Measurements from ENCODE around the gene TWIST2.

Gene TWIST2

DNA sequence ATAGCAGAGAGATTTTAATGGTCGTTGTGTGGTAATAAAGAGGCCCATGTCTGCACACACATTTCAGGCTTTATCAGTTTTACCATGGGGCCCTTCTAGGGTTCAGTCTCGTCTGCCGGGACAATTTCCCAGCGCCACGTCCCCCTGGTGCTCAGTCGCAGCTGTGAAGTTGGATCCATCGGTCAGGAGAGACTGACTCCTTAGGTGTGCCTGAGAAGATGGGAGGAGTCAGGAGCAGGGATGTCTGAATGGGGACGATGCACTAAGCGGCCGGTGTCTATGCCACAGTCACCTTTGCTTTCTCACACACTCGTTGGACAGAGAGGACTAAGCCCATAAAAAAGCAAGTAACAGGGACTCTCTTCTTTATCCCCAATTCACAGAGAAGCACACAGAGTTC lies 71.4 kb downstream of the TWIST2 start:
- Mint-ChIP-seq H3K9me3 (no peaks in the 10 kb centered on the region), H3K4me3 (no peak overlapping the region), H3K27ac (no peak overlapping the region), H3K27me3 (ENCODE audit: low read depth) (no peaks in the 10 kb centered on the region), H3K36me3 (ENCODE audit: low read depth) (no peaks in the 10 kb centered on the region), H3K4me1 (ENCODE audit: low read depth) (no peaks in the 10 kb centered on the region)
- DNase-seq (ENCODE audit: low spot score) = no peak

DNA sequence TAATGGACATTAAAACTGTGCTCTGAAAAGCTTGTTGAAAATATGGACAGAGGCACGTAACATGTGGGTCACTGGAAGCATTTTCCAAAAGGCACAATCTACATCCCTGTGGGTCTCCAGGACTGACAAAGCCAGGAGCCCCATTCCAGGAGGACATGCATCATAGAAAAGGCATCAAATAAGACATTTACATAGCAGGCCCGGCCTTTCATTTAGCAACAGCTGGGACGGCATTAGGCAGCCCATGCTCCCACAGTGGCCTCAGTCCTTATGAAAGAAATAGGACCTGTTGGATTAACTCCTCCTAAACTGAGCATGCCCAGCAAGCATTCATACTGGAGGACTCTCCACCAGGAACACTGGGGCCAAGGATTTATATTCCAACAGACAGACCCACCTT lies 72.2 kb downstream of the TWIST2 start:
- DNase-seq (ENCODE audit: low spot score) = no peak
- Mint-ChIP-seq H3K36me3 (ENCODE audit: low read depth) (no peaks in the 10 kb centered on the region), H3K27ac (no peak overlapping the region), H3K4me1 (ENCODE audit: low read depth) (no peaks in the 10 kb centered on the region), H3K27me3 (ENCODE audit: low read depth) (no peaks in the 10 kb centered on the region), H3K4me3 (no peak overlapping the region), H3K9me3 (no peaks in the 10 kb centered on the region)

DNA sequence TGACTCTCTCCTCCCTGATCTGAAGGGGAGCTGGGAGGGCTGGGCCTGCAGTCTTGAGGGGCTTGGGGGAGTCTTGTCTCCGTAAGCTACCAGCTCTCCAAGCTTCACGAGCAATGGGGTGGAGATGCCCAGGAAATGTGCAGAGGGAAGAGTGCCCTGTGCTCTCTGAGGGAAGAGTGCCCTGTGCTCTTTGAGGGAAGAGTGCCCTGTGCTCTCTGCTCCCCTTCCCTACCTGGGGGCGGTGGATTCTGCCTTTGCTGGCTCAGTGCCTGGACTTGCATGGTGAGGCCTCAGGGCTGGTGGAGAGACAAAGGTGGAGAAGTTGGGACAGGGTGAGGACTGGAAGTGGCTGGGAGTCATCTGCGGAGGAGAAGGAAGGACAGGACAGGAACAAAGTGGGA lies 72.7 kb downstream of the TWIST2 start:
- H3K4me1 Mint-ChIP-seq (ENCODE audit: low read depth) = no peaks in the 10 kb centered on the region
- no peak for DNase-seq (ENCODE audit: low spot score)
- no peaks in the 10 kb centered on the region for H3K27me3 Mint-ChIP-seq (ENCODE audit: low read depth)
- H3K4me3 Mint-ChIP-seq = no peak overlapping the region
- no peak overlapping the region for H3K27ac Mint-ChIP-seq
- H3K9me3 Mint-ChIP-seq = no peaks in the 10 kb centered on the region
- H3K36me3 Mint-ChIP-seq (ENCODE audit: low read depth) = no peaks in the 10 kb centered on the region

DNA sequence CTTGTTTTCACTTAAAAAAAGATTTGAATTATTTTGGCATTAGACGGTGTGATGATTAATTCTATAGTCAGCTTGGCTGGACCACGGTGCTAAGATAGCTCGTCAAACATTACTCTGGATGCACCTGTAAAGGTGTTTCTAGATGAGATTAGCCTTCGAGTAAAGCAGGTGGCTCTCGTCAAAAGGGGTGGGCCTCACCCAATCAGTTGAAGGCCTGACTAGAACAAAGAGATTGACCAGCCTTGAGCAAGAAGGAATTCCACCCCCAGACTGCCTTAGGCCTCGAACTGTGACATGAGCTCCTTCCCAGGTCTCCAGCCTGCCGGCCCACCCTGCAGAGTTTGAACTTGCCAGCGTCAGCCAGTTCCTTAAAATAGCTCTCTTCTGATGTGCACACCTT lies 73.4 kb downstream of the TWIST2 start:
- Mint-ChIP-seq H3K9me3 (no peaks in the 10 kb centered on the region), H3K4me3 (no peak overlapping the region), H3K27ac (no peak overlapping the region), H3K27me3 (ENCODE audit: low read depth) (no peaks in the 10 kb centered on the region), H3K4me1 (ENCODE audit: low read depth) (no peaks in the 10 kb centered on the region), H3K36me3 (ENCODE audit: low read depth) (no peaks in the 10 kb centered on the region)
- no peak for DNase-seq (ENCODE audit: low spot score)

DNA sequence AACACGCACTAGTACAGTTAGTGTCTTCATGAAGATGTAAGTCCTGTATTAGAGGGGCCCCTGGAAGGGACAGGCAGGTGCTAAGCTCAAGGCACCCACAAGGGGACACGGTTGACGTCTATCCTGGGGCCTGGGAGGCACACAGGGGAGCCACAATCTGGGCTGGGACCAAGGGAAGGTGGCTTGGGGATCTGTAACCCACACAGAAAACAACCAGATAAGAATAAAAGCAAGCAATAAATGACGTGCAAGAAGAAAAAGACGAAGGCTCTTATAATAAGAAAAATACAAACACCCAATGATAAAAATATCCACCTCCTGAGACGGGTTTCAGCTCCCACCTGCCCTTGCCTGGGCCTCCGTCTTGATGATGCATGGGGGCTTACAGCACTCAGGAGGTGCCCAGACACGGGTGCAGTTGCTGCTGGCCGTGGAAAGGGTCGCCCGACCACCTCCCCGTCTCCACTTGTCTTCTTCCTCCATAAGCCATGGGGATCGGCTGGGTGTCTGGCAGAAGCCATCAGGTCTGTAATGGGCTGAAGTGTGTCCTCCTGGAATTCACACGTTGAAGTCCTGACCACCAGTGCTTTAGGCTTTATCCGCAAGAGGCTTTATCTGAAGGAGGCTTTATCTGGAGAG lies 73.9 kb downstream of the TWIST2 start:
- no peaks in the 10 kb centered on the region for H3K9me3 Mint-ChIP-seq
- no peak overlapping the region for H3K4me3 Mint-ChIP-seq
- DNase-seq (ENCODE audit: low spot score) = no peak
- no peaks in the 10 kb centered on the region for H3K36me3 Mint-ChIP-seq (ENCODE audit: low read depth)
- no peaks in the 10 kb centered on the region for H3K27me3 Mint-ChIP-seq (ENCODE audit: low read depth)
- H3K4me1 Mint-ChIP-seq (ENCODE audit: low read depth) = no peaks in the 10 kb centered on the region
- H3K27ac Mint-ChIP-seq = no peak overlapping the region

DNA sequence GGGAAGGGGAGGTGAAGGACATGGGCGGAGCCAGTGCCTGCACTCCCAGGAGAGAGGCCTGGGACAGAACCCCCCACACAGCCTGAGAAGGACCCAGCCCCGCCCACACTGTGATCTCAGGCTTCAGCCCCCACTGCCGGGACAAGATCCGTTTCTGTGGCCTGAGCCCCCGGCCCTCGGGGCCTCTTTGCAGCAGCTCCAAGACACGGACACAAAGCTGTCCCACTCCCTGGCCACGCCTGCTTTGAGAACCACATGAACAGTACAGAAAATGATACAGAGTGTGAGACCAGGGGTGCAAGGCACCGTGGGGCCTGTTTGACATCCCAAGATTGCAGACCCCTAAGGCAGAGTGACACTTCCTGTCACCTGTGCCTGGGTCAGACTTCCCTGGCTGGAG lies 74.5 kb downstream of the TWIST2 start:
- H3K4me3 Mint-ChIP-seq = no peak overlapping the region
- no peaks in the 10 kb centered on the region for H3K36me3 Mint-ChIP-seq (ENCODE audit: low read depth)
- H3K27me3 Mint-ChIP-seq (ENCODE audit: low read depth) = no peaks in the 10 kb centered on the region
- no peak overlapping the region for H3K27ac Mint-ChIP-seq
- no peaks in the 10 kb centered on the region for H3K9me3 Mint-ChIP-seq
- no peak for DNase-seq (ENCODE audit: low spot score)
- no peaks in the 10 kb centered on the region for H3K4me1 Mint-ChIP-seq (ENCODE audit: low read depth)

DNA sequence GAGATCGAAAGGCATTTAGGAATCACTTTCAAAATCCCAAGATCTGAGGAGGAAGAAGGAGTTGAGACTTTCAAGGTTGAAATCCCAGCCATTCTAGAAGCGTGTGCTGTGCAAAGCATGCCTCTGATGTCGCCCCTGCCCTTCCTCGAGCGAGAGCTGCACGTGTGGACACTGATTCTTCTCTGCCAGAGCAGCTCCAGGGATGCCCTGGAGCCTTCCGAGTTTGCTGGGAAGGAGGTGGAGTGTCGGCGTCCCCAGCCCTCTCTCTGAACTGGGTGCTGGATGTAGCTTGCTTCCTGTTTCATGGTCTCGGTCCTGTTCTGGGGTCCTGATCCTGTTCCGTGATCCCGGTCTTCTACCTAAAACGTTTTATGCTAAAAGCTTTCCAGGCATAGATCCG lies 76.1 kb downstream of the TWIST2 start:
- no peak overlapping the region for H3K27ac Mint-ChIP-seq
- H3K9me3 Mint-ChIP-seq = no peaks in the 10 kb centered on the region
- H3K27me3 Mint-ChIP-seq (ENCODE audit: low read depth) = no peaks in the 10 kb centered on the region
- H3K36me3 Mint-ChIP-seq (ENCODE audit: low read depth) = no peaks in the 10 kb centered on the region
- no peak overlapping the region for H3K4me3 Mint-ChIP-seq
- no peak for DNase-seq (ENCODE audit: low spot score)
- H3K4me1 Mint-ChIP-seq (ENCODE audit: low read depth) = no peaks in the 10 kb centered on the region

DNA sequence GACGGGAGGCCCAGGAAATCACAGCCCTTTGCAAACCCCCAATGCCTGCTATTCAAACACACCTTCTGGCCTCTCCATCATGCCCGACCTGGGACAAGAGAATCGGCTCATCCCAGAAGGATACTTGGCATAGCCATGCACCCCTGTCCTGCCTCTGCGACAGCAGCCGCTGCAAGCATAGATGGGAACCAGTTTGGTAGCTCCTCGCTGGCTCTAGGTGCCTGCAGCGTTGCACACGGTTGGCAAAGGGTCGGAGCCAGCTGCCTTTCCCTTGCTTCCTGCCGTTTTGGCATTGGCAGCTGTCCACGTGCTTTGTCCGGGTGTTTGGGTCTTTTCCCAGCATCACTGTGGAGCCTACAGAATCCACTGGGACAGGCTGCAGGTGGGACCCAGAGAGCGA lies 76.9 kb downstream of the TWIST2 start:
- no peaks in the 10 kb centered on the region for H3K9me3 Mint-ChIP-seq
- no peak overlapping the region for H3K27ac Mint-ChIP-seq
- no peaks in the 10 kb centered on the region for H3K4me1 Mint-ChIP-seq (ENCODE audit: low read depth)
- no peaks in the 10 kb centered on the region for H3K27me3 Mint-ChIP-seq (ENCODE audit: low read depth)
- H3K4me3 Mint-ChIP-seq = no peak overlapping the region
- H3K36me3 Mint-ChIP-seq (ENCODE audit: low read depth) = no peaks in the 10 kb centered on the region
- DNase-seq (ENCODE audit: low spot score) = no peak

DNA sequence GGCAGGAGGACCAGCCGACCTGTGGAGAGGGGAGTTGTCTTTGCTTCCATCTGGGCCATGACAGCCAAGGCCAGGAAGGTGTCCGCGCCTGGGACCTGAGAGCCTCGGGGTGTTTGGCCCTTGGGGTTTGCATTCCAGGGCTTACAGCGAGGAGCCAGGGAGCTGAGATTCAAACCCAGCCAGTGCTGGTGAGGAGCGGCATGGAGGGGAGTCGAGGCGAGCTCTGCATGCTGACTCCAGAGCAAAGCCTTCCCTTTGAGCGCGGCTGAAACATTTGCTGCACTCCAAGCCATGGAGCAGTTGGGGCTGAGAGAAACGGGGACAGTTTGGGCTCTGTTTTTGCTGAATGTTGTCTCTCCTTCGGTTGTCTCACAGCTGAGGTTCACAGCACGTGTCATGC lies 77.4 kb downstream of the TWIST2 start:
- no peaks in the 10 kb centered on the region for H3K36me3 Mint-ChIP-seq (ENCODE audit: low read depth)
- no peak for DNase-seq (ENCODE audit: low spot score)
- no peaks in the 10 kb centered on the region for H3K4me1 Mint-ChIP-seq (ENCODE audit: low read depth)
- H3K27ac Mint-ChIP-seq = no peak overlapping the region
- H3K9me3 Mint-ChIP-seq = no peaks in the 10 kb centered on the region
- H3K27me3 Mint-ChIP-seq (ENCODE audit: low read depth) = no peaks in the 10 kb centered on the region
- H3K4me3 Mint-ChIP-seq = no peak overlapping the region

DNA sequence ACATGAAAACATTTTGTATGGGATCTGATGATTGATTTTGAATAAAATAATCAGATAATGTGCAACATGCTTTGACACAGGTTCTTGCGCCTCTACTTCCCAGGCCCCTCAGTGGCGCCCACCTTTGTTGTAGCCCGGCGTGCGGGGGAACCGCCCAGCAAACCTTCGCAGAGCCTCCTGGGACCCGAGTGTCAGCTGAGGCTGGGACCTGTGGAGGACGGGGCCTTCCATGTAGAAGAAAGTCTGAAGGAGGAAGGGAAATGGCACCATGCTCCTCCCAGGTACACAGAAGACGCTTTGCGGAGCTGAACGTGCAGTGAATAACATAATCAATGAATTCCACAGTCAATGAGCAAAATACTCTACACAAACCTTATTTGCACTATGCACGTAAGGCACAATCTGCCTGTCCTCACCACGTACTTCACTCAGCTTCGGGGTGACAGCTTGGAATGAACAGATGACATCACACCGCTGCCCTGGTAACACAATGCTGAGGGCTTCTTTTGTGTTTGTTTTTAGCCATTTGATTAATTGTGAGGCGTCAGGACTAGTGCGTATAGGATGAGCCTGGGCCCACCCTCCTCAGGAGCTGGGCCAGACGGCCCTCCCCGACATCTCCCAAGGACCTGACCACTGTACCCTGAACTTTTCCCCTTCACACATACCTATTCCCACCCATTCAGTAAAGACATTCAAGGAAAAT lies 78.1 kb downstream of the TWIST2 start:
- Mint-ChIP-seq H3K4me3 (no peak overlapping the region), H3K9me3 (no peaks in the 10 kb centered on the region), H3K4me1 (ENCODE audit: low read depth) (no peaks in the 10 kb centered on the region), H3K27ac (no peak overlapping the region), H3K36me3 (ENCODE audit: low read depth) (no peaks in the 10 kb centered on the region), H3K27me3 (ENCODE audit: low read depth) (peaks cover 5% of the 10 kb centered on the region)
- DNase-seq (ENCODE audit: low spot score) = no peak

DNA sequence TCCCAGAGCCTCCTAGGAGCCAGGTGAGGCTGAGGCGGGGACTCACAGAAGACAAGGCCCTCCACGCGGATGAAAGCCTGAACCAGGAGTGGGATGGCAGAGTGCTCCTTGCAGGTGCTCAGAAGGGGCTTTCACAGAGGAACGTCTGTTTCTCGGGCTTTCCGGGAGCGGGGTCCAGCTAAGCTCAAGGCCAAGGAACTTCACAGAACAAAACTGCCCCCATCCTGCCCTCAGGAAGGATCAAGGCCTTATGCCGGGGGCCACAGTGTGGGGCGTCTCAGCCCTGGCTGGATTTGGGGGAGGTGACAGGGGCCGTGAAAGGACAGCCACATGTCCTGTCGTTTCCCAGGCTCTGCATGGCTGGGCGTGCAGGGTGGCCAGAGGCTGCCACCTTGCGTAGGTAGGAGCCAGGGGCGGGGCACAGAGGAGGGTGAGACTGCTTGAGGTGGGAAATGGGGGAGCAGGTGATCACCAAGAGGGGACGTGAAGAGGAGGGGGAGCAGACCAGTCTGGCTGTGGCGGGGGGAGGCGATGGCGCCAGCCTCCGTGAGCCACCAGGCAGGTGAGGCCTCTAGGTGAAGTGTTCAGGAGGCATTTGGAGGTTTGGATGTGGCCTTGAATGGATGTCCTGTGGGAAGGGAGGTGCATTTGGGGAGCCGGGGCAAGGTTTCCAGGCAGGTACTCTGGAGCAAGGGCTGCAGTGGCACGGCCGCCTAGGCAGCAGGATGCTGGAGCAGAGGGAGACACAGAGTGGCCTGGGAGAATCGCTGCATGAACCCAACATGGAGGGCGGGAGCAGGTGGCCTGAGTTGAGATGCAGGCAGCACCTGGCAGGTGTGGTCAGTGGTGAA lies 79.1 kb downstream of the TWIST2 start:
- no peaks in the 10 kb centered on the region for H3K36me3 Mint-ChIP-seq (ENCODE audit: low read depth)
- no peak for DNase-seq (ENCODE audit: low spot score)
- H3K4me3 Mint-ChIP-seq = no peak overlapping the region
- H3K27ac Mint-ChIP-seq = no peak overlapping the region
- H3K4me1 Mint-ChIP-seq (ENCODE audit: low read depth) = no peaks in the 10 kb centered on the region
- H3K9me3 Mint-ChIP-seq = no peaks in the 10 kb centered on the region
- peaks cover 11% of the 10 kb centered on the region for H3K27me3 Mint-ChIP-seq (ENCODE audit: low read depth)

DNA sequence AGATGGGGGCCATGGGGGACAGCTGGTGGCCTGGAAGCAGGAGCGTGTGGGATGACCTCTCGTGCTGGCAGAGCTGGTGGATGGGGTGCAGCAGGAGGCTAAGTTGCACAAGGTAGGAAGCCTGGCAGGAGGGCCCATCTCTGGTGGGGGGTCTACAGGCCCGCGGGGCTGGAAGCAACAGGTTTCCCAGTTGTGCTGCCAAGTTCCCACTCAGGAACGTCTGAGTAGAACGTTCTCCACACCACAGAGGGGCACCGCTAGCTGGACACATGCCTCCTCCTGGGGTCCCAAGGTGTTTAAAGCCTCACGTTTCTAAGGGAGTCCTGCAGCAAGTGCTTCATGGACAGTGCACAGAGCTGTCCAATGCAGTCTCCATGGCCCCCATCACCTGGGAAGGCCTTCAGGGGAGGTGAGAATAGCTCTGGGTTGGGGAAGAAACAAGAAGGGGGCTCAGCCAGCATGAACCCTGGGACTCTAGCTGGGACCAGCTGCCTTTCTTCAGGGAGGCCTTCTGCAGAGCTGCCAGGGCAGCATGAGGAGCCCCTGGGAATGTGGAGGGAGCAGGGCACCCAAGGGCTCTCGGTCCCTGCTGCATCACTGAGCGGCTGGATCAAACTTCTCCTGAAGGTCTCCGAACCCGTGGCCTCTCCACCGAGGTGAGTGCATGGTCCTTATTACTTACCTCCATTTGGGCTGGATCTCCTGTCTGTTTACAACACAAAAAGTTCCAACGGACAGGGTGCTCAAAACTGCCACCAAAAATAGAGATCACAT lies 80.0 kb downstream of the TWIST2 start:
- no peak overlapping the region for H3K27ac Mint-ChIP-seq
- H3K36me3 Mint-ChIP-seq (ENCODE audit: low read depth) = no peaks in the 10 kb centered on the region
- no peak overlapping the region for H3K4me3 Mint-ChIP-seq
- peaks cover 11% of the 10 kb centered on the region for H3K27me3 Mint-ChIP-seq (ENCODE audit: low read depth)
- DNase-seq (ENCODE audit: low spot score) = no peak
- no peaks in the 10 kb centered on the region for H3K4me1 Mint-ChIP-seq (ENCODE audit: low read depth)
- no peaks in the 10 kb centered on the region for H3K9me3 Mint-ChIP-seq

DNA sequence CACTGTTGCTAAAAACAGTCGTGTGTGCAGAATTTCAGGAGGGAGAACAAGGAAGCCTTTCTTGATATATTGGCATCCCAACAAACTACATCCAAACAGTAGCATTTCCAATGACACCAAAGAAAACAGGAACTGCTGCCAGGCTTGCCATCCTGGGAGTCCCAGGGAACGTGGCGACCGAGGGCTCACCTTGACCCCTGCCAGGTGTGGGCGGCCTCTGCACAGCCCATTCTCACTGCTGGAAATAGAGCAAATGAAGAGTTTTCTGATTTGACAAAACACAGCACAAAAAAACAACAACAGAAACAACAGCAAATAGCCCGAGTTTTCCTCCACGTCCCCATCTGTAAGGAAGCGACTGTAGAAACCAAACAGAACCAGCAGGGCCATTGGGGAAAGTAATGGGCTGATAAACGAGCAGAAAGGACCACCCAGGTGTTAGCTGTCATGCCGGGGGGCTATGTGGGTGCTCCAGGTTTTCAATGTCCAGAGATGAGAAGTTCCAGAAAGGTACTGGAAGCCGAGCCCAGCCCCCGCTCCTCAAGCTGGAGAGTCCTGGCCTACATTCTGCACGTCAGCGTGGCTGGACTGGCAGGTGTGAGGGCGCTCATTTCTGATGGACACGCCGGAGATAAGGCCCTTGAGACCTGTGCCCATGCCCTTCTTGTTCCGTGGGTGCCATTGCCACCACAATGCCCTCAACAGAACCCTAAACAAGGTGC lies 80.8 kb downstream of the TWIST2 start:
- no peaks in the 10 kb centered on the region for H3K36me3 Mint-ChIP-seq (ENCODE audit: low read depth)

More for the DNA sequence above, 80.8 kb downstream of the TWIST2 start:
- Mint-ChIP-seq H3K27ac (no peak overlapping the region), H3K4me3 (no peak overlapping the region), H3K27me3 (ENCODE audit: low read depth) (peaks cover 11% of the 10 kb centered on the region), H3K9me3 (no peaks in the 10 kb centered on the region), H3K4me1 (ENCODE audit: low read depth) (no peaks in the 10 kb centered on the region)
- DNase-seq (ENCODE audit: low spot score) = no peak
